Measurements from ENCODE around the gene RUNX1. TPM values are rescaled to one million over a fixed set of nuclear protein-coding genes. Genes with fewer than 3 reads are reported as not detected.

Gene RUNX1
- polyA plus RNA-seq, 3 donors, result 6.2 to 49.7 (median 8.7) TPM

DNA sequence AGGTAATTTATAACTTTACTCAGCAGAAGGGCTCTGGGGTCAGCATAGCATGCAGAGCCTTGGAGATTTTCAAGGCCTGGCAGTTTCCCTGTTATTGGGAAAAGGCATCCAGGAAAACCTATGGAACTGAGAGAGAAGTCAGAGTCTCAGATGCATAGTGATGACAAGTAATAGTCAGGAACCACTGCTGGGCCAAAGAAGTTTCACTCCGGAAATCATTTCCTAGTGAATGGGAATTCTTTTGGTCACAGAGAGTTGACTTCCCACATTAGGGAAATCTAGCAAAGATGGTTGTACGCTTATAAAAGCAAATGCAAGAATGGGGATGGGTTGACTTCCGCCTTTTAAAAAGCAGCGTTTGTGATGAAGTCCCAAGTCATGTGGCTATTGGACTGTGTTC is 28.4 kb upstream of the RUNX1 start:
- no peak overlapping the region for H3K9ac ChIP-seq (ENCODE audit: insufficient read depth, low read length, poor library complexity, severe bottlenecking)
- H3K27ac ChIP-seq (ENCODE audit: low read depth in 1 of 2, low read length in 2 of 2), result no peak overlapping the region
- Mint-ChIP-seq H3K27me3 (ENCODE audit: low read depth in 3 of 3) (peaks cover 0 to 6% (median 3%) of the 10 kb centered on the region in 3 donors), H3K9me3 (peaks cover 0 to 6% (median 0%) of the 10 kb centered on the region in 7 donors), H3K36me3 (no peaks in the 10 kb centered on the region), H3K4me3 (no peak overlapping the region), H3K27ac (no peak overlapping the region), H3K4me1 (peaks cover 4% of the 10 kb centered on the region)
- no peak overlapping the region for H3K4me3 ChIP-seq (replicated peaks in 1 of 3; ENCODE audit: low read depth in 2 of 3, low read length in 3 of 3)
- no peaks in the 10 kb centered on the region for H3K27me3 ChIP-seq (ENCODE audit: control insufficient read depth in 2 of 2, insufficient read depth in 2 of 2, low read length in 2 of 2)
- no peaks in the 10 kb centered on the region for H3K9me3 ChIP-seq (replicated peaks in 1 of 2; ENCODE audit: control insufficient read depth in 1 of 2, insufficient read depth in 1 of 2, low read length in 2 of 2)
- no peak for TF ChIP-seq CTCF (IDR thresholded peaks at IDR 0.05)
- no peaks in the 10 kb centered on the region for H3K4me1 ChIP-seq (ENCODE audit: control insufficient read depth in 1 of 2, insufficient read depth in 2 of 2, low read length in 2 of 2)
- no peak overlapping the region for H2AFZ ChIP-seq (ENCODE audit: insufficient read depth, low read depth, low read length, poor library complexity, severe bottlenecking)
- H3K4me2 ChIP-seq (replicated peaks; ENCODE audit: extremely low read depth, low read length, poor library complexity, severe bottlenecking), result no peak overlapping the region
- no peak for DNase-seq
- intact Hi-C loops (cut with micrococcal nuclease), result no loop called here
- H3K36me3 ChIP-seq (replicated peaks in 1 of 2; ENCODE audit: control insufficient read depth in 1 of 2, insufficient read depth in 2 of 2, low read length in 2 of 2), result no peaks in the 10 kb centered on the region
- 100% methylated on average over 2 of the region's 4 CpGs for WGBS (ENCODE audit: insufficient coverage)
- H4K20me1 ChIP-seq (ENCODE audit: insufficient read depth, low read length), result no peaks in the 10 kb centered on the region
- H3K79me2 ChIP-seq (ENCODE audit: insufficient read depth, low read length), result no peaks in the 10 kb centered on the region

- WGBS (ENCODE audit: insufficient coverage), result 94% methylated on average over 2 of the region's 6 CpGs
- Histone ChIP-seq H3K9ac (ENCODE audit: insufficient read depth, low read length, poor library complexity, severe bottlenecking) (no peak overlapping the region), H2AFZ (ENCODE audit: insufficient read depth, low read depth, low read length, poor library complexity, severe bottlenecking) (no peak overlapping the region), H3K27me3 (ENCODE audit: control insufficient read depth in 2 of 2, insufficient read depth in 2 of 2, low read length in 2 of 2) (no peaks in the 10 kb centered on the region), H4K20me1 (ENCODE audit: insufficient read depth, low read length) (no peaks in the 10 kb centered on the region), H3K9me3 (replicated peaks in 1 of 2; ENCODE audit: control insufficient read depth in 1 of 2, insufficient read depth in 1 of 2, low read length in 2 of 2) (no peaks in the 10 kb centered on the region), H3K36me3 (replicated peaks in 1 of 2; ENCODE audit: control insufficient read depth in 1 of 2, insufficient read depth in 2 of 2, low read length in 2 of 2) (no peaks in the 10 kb centered on the region), H3K27ac (ENCODE audit: low read depth in 1 of 2, low read length in 2 of 2) (no peak overlapping the region), H3K79me2 (ENCODE audit: insufficient read depth, low read length) (no peaks in the 10 kb centered on the region), H3K4me2 (replicated peaks; ENCODE audit: extremely low read depth, low read length, poor library complexity, severe bottlenecking) (no peak overlapping the region), H3K4me1 (ENCODE audit: control insufficient read depth in 1 of 2, insufficient read depth in 2 of 2, low read length in 2 of 2) (no peaks in the 10 kb centered on the region), H3K4me3 (replicated peaks in 1 of 3; ENCODE audit: low read depth in 2 of 3, low read length in 3 of 3) (no peak overlapping the region)
- DNase-seq, result peak; percentile 12 to 31 (median 19)
- Mint-ChIP-seq H3K4me3 (no peak overlapping the region), H3K27ac (no peak overlapping the region), H3K9me3 (peaks cover 0 to 6% (median 0%) of the 10 kb centered on the region in 7 donors), H3K36me3 (no peaks in the 10 kb centered on the region), H3K27me3 (ENCODE audit: low read depth in 3 of 3) (peaks cover 1 to 6% (median 2%) of the 10 kb centered on the region in 3 donors), H3K4me1 (peaks cover 4% of the 10 kb centered on the region)
- TF ChIP-seq CTCF (IDR thresholded peaks at IDR 0.05), result no peak
- intact Hi-C loops (cut with micrococcal nuclease), result no loop called here
Observed at GRCh38 chr21:35075546-35075945, 26.4 kb upstream of the RUNX1 start.
